OCI-LY3 (cell line): ENCODE measurements around the gene PTPN11.

Experiments used
- H2AFZ ChIP-seq: fragments of 200-600, 300-600 bp; shearing (Covaris generic); 2 replicates; pipeline ENCODE4 v1.6.0; 2014; ENCODE audit warnings: antibody characterized with exemption, low read depth, low read length
- H3K27ac ChIP-seq: fragments of 200-600, 300-600 bp; sonication (generic); 2 replicates; pipeline ENCODE4 v1.5.1; 2014; ENCODE audit warnings: mild to moderate bottlenecking, low read length, moderate library complexity, mixed read lengths
- H3K27me3 ChIP-seq: fragments of 200-600, 300-600 bp; sonication (generic); 2 replicates; pipeline ENCODE4 v1.6.1; 2014; ENCODE audit warnings: low read depth, low read length, mixed read lengths
- H3K36me3 ChIP-seq: fragments of 200-600, 300-600 bp; sonication (generic); replicated peaks from 2 replicates; pipeline ENCODE3; 2014; ENCODE audit warnings: low read depth, low read length, mixed read lengths
- H3K4me1 ChIP-seq: fragments of 300-600, 200-600 bp; sonication (generic); 2 replicates; pipeline ENCODE4 v1.6.1; 2014; ENCODE audit warnings: low read length, mixed read lengths
- H3K4me2 ChIP-seq: fragments of 200-600, 300-600 bp; sonication (generic); 2 replicates; pipeline ENCODE4 v1.6.1; 2014; ENCODE audit warnings: low read length, mixed read lengths
- H3K4me3 ChIP-seq: fragments of 300-600, 200-600 bp; sonication (generic); 2 replicates; pipeline ENCODE4 v1.5.1; 2014; ENCODE audit warnings: antibody characterized with exemption, mild to moderate bottlenecking, low read length, moderate library complexity
- H3K79me2 ChIP-seq: fragments of 300-600, 200-600 bp; shearing (Covaris generic); 2 replicates; pipeline ENCODE4 v1.6.1; 2014; ENCODE audit warnings: mild to moderate bottlenecking, low read length, mixed read lengths
- H3K9ac ChIP-seq: fragments of 300-600, 200-600 bp; shearing (Covaris generic); 2 replicates; pipeline ENCODE4 v1.6.0; 2014; ENCODE audit warnings: mild to moderate bottlenecking, low read length, moderate library complexity
- H3K9me3 ChIP-seq: fragments of 200-600, 300-600 bp; shearing (Covaris generic); 2 replicates; pipeline ENCODE4 v1.6.1; 2014; ENCODE audit warnings: low read length, mixed read lengths; ENCODE audit not compliant: insufficient read depth
- H4K20me1 ChIP-seq: fragments of 200-600, 300-600 bp; sonication (generic); 2 replicates; pipeline ENCODE4 v1.6.1; 2016; ENCODE audit warnings: low read length, mixed read lengths; ENCODE audit not compliant: insufficient read depth
- EZH2phosphoT487 ChIP-seq: fragments of 200-600 bp; shearing (Covaris generic); IDR thresholded peaks from 2 replicates; pipeline ENCODE4 v1.6.1; 2018; ENCODE audit warnings: antibody characterized with exemption, mixed run types, low read depth
- TF ChIP-seq, protein P1 (sequence below): fragments of 200-600, 300-600 bp; sonication (generic); IDR thresholded peaks from 2 replicates; pipeline ENCODE4 v1.5.1; 2014; ENCODE audit warnings: antibody characterized with exemption, low read length, low read depth

Gene PTPN11

GRCh38 chr12:112557951-112558630 lies 139.3 kb downstream of the PTPN11 start:
- no peak overlapping the region for H3K9ac ChIP-seq
- H3K79me2 ChIP-seq, result no peaks in the 10 kb centered on the region
- H2AFZ ChIP-seq, result no peak overlapping the region
- no peak overlapping the region for H3K4me2 ChIP-seq
- H3K4me1 ChIP-seq, result no peaks in the 10 kb centered on the region
- no peak for TF ChIP-seq EZH2phosphoT487
- TF ChIP-seq, protein P1, sequence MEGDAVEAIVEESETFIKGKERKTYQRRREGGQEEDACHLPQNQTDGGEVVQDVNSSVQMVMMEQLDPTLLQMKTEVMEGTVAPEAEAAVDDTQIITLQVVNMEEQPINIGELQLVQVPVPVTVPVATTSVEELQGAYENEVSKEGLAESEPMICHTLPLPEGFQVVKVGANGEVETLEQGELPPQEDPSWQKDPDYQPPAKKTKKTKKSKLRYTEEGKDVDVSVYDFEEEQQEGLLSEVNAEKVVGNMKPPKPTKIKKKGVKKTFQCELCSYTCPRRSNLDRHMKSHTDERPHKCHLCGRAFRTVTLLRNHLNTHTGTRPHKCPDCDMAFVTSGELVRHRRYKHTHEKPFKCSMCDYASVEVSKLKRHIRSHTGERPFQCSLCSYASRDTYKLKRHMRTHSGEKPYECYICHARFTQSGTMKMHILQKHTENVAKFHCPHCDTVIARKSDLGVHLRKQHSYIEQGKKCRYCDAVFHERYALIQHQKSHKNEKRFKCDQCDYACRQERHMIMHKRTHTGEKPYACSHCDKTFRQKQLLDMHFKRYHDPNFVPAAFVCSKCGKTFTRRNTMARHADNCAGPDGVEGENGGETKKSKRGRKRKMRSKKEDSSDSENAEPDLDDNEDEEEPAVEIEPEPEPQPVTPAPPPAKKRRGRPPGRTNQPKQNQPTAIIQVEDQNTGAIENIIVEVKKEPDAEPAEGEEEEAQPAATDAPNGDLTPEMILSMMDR, result no peak
- no peaks in the 10 kb centered on the region for H3K36me3 ChIP-seq
- no peaks in the 10 kb centered on the region for H4K20me1 ChIP-seq
- H3K27me3 ChIP-seq, result peaks cover 15% of the 10 kb centered on the region; the same call in 1 of the 2 replicates
- no peak overlapping the region for H3K4me3 ChIP-seq
- no peaks in the 10 kb centered on the region for H3K9me3 ChIP-seq
- no peak overlapping the region for H3K27ac ChIP-seq
